GM15510 (cell line): Measurements from ENCODE around the gene MOXD1.

Experiments
- POLR2A ChIP-seq: IDR thresholded peaks from 3 replicates; pipeline ENCODE4 v1.6.1; 2011; ENCODE audit warnings: borderline replicate concordance; ENCODE audit not compliant: insufficient read length; ENCODE audit errors: extremely low read depth

The MOXD1 gene

DNA sequence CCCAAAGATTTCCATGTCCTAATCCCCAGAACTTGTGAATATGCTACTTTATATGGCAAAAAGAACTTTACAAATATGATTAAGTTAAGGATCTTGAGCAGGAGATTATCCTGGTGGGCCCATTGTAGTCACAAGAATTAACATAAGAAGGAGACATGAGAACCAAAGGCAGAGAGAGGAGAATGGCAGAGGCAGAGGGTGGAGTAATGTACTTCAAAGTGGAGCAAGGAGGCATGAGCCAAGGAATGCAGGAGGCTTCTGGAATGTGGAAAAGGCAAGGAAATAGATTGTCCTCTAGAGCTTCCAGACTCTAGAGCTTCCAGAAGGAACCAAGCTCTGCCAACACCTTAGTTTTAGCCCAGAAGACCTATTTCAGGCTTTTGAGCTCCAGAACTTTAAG is 147.4 kb downstream of the MOXD1 start:
- no peak for TF ChIP-seq POLR2A

DNA sequence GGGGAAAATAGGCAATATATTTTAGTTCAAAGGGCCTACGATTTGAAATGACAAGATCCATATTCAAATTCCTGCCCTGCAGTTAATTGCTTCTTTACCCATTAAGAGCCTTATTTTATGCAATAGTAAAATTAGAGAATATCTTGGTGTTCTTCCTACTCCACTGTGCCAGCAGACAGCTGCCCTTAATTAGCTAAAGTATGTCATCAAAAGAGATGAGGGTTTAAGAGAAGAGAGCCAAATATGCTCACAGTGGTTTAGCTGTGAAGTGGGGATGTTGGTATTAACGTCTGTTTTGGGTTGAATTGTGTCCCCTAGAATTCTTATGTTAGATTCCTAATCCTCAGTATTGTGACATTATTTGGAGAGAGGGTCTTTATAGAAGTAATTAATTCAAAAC is 148.1 kb downstream of the MOXD1 start:
- TF ChIP-seq POLR2A: no peak

DNA sequence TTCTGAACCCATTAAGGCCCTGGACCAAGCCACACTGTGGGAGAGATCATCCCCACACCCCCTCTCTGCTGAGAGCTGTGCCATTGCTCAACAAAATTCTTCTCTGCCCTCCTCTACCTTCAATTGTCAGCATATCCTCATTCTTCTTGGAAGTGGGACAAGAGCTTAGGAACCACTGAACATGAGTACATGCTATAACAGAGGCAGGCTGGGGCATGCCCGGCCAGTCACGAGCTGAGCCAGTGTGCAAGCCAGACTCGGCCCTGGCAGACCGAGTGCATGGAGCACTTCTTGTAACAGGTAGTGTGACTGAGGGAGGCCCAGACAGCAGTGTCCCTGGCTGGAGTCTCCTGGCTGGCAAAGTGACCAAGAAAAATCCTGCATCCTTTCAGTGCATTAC is 149.2 kb downstream of the MOXD1 start:
- TF ChIP-seq POLR2A: no peak

DNA sequence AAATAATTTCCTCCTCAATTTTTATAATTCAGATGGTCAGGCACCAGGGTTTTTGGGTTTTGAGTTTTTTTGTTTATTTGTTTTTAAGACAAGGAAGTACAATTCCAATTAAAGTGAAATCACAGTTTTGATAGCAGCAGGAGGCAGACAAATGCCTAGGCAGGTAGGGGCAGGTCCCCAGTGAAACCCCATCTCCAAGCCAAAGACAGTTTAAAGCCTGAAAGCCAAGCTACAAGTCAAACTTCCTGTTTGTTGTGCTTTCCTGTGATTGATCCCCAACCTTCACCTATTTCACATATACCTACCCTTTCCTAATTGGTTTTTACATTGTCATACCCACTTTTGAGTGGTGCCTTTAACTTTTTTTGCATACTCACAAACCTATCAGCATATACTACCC is 149.6 kb downstream of the MOXD1 start:
- TF ChIP-seq POLR2A: no peak

DNA sequence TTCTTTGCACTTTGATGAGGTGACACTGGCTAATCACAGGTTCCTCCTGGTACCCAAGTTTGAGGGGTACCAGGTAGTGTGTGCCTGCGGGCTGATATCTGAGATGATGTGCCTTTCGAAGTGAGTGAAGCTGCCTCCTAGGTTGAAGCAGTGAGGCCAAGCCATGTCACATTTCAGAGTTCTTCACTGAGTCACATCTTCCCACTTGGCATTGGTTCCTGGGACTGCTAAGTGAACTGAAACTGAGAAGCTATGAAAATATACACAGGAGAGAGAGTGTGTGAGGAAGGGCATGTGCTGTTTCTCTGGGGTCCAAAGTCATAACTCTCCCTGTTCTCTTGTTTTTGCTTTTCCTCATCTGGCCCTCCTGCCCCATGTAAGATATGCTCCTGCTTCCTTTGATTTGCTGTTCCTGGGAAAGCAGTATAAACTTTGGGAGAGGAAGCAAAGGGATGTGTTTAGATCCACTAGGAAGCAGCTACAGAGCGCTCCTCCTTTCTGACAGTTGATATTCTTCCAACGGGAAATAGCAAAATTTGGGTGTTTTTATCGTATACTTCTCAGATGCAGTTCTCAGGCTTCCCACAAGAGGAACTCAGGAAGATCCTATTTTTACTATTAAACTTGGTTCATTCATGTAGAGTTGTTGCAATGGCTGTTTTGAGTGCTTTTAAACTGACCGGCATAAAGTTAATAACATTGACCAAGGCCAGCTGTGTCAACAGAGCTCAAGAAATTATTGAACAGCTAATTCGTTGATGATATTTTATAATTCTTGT is 153.7 kb downstream of the MOXD1 start:
- no peak for TF ChIP-seq POLR2A

DNA sequence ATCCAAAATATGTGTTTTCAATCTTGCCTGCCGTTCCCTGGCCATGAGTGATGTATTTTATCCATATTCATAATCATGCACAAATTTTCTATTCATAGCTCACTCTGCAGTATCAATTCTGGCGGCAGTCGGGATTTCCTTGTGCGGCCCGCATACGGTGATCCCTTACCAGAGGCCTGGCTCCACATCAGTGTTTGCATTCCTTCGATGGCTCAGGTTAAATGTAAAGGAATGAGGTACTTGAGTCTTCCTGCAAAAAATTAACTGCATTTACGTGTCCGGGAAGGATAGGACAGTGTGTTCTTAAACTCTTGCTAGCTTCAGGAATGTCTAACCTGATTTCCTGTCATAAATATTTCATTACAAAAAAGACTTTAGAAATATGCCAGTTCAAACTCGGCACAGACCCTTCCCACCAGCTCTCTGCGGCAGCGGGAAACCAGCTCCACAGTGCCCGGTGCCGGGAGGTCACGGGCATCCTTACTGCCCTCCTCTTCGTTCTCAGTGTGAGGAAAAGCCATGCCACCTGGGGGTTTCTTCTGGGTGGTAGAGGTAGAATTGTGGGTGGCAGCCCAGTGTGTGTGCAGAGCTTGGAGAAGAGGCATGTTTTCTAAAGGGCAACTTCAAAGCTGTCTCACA is 154.5 kb downstream of the MOXD1 start:
- no peak for TF ChIP-seq POLR2A

DNA sequence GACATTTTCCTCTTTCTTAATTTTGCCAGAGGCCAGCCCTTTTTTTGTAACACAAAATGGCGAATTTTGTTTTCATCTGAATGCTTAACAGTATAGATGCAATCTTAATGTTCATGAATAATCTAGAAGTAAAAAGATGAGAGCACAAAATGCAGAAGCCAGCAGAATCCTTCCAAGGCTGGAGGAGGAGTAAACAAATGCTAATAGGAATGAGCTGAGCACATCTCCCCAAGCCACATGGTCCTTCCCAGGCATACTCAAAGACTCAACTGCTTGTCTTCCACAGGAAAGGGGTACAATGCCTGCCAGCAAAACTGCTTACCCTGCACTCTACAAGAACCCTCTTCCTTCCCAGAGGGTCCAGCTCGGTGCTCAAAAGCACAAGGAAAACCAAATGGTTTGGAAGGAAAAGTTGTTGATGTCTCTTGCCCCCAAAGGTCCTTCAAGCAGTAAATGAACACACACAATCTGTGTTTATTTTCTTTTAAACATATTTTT is 155.1 kb downstream of the MOXD1 start:
- TF ChIP-seq POLR2A: no peak
